Liver (tissue), 9 donors: ENCODE measurements around the gene CRACR2B. TPM values are rescaled to one million over a fixed set of nuclear protein-coding genes. Genes with fewer than 3 reads are reported as not detected.

Experiments used
- DNase-seq: peaks from one replicate; pipeline ENCODE4 v3.0.0-alpha.2; 2017; ENCODE audit warnings: low spot score
- H3K27ac ChIP-seq, 2 donors: one replicate each; pipeline ENCODE4 v1.7.0; 2013; ENCODE audit warnings: inconsistent platforms in 2 of 2, low read length in 2 of 2, control low read depth in 1 of 2, low read depth in 1 of 2, mild to moderate bottlenecking in 1 of 2
- H3K27me3 ChIP-seq, 4 donors: one replicate each; pipeline versions ENCODE4 v1.6.1 to v1.7.0; 2013; ENCODE audit warnings: low read length in 3 of 4, inconsistent platforms in 1 of 4, mild to moderate bottlenecking in 1 of 4, moderate library complexity in 1 of 4; ENCODE audit not compliant: control insufficient read depth in 4 of 4, insufficient read depth in 4 of 4
- H3K36me3 ChIP-seq, 4 donors: one replicate each; pipeline versions ENCODE4 v1.6.1 to v1.7.0; 2013; ENCODE audit warnings: low read length in 3 of 4, mild to moderate bottlenecking in 3 of 4, low read depth in 1 of 4, moderate library complexity in 1 of 4; ENCODE audit not compliant: control insufficient read depth in 4 of 4, insufficient read depth in 3 of 4
- H3K4me1 ChIP-seq, 4 donors: one replicate each; pipeline versions ENCODE4 v1.6.1 to v1.7.0; 2013; ENCODE audit warnings: low read length in 3 of 4, mild to moderate bottlenecking in 3 of 4, moderate library complexity in 1 of 4; ENCODE audit not compliant: control insufficient read depth in 4 of 4, insufficient read depth in 4 of 4
- H3K4me3 ChIP-seq, 3 donors: one replicate each; pipeline versions ENCODE4 v1.6.1 to v1.7.0; 2013; ENCODE audit warnings: low read length in 3 of 3, control low read depth in 1 of 3, low read depth in 1 of 3, mild to moderate bottlenecking in 1 of 3
- H3K9ac ChIP-seq, 2 donors: one replicate each; pipeline ENCODE4 v1.7.0; 2013; ENCODE audit warnings: low read length in 2 of 2, mild to moderate bottlenecking in 2 of 2, moderate library complexity in 2 of 2, control low read depth in 1 of 2, low read depth in 1 of 2
- H3K9me3 ChIP-seq, 4 donors: one replicate each; pipeline versions ENCODE4 v1.6.1 to v1.7.0; 2013; ENCODE audit warnings: low read length in 3 of 4; ENCODE audit not compliant: control insufficient read depth in 4 of 4
- EGR1 ChIP-seq, 2 donors: IDR thresholded peaks; 2 replicates each; pipeline ENCODE4 v1.6.1; 2016 to 2018; ENCODE audit warnings: antibody characterized with exemption in 2 of 2, low read depth in 2 of 2
- FOXA1 ChIP-seq: IDR thresholded peaks from 2 replicates; pipeline ENCODE4 v1.6.1; 2016; ENCODE audit warnings: antibody characterized with exemption
- FOXA2 ChIP-seq: IDR thresholded peaks from 2 replicates; pipeline ENCODE4 v1.6.1; 2016; ENCODE audit warnings: antibody characterized with exemption
- GABPA ChIP-seq, 2 donors: IDR thresholded peaks in 1 of 2; conservative IDR thresholded peaks in 1 of 2; 2 replicates each; pipeline ENCODE4 v1.6.1; 2016; ENCODE audit warnings: antibody characterized with exemption in 2 of 2, mild to moderate bottlenecking in 1 of 2, moderate library complexity in 1 of 2
- HNF4A ChIP-seq, 2 donors: conservative IDR thresholded peaks; 2 replicates each; pipeline ENCODE4 v1.6.1; 2016; ENCODE audit warnings: antibody characterized with exemption in 2 of 2, mild to moderate bottlenecking in 2 of 2
- HNF4G ChIP-seq: IDR thresholded peaks from 2 replicates; pipeline ENCODE4 v1.6.1; 2016; ENCODE audit warnings: antibody characterized with exemption
- JUND ChIP-seq, 2 donors: IDR thresholded peaks; 2 replicates each; pipeline ENCODE4 v1.6.1; 2016; ENCODE audit warnings: antibody characterized with exemption in 2 of 2
- NR2F2 ChIP-seq: IDR thresholded peaks from 2 replicates; pipeline ENCODE4 v1.6.1; 2016; ENCODE audit warnings: antibody characterized with exemption
- RAD21 ChIP-seq, 2 donors: IDR thresholded peaks; 2 replicates each; pipeline ENCODE4 v1.6.1; 2016; ENCODE audit warnings: antibody characterized with exemption in 2 of 2, mild to moderate bottlenecking in 2 of 2
- REST ChIP-seq: IDR thresholded peaks from 2 replicates; pipeline ENCODE4 v1.6.1; 2016; ENCODE audit warnings: antibody characterized with exemption, mild to moderate bottlenecking
- RXRA ChIP-seq, 2 donors: IDR thresholded peaks; 2 replicates each; pipeline ENCODE4 v1.6.1; 2017 to 2018; ENCODE audit warnings: antibody characterized with exemption in 2 of 2, mild to moderate bottlenecking in 1 of 2
- SP1 ChIP-seq: IDR thresholded peaks from 2 replicates; pipeline ENCODE4 v1.6.1; 2018; ENCODE audit warnings: antibody characterized with exemption, mild to moderate bottlenecking
- TAF1 ChIP-seq: conservative IDR thresholded peaks from 2 replicates; pipeline ENCODE4 v1.6.1; 2016; ENCODE audit warnings: antibody characterized with exemption, mild to moderate bottlenecking
- YY1 ChIP-seq: IDR thresholded peaks from 2 replicates; pipeline ENCODE4 v1.6.1; 2016; ENCODE audit warnings: antibody characterized with exemption, mild to moderate bottlenecking
- ZBTB33 ChIP-seq: IDR thresholded peaks from 2 replicates; pipeline ENCODE4 v1.6.1; 2016; ENCODE audit warnings: antibody characterized with exemption
- WGBS: extraction: QIAGEN DNeasy Blood & Tissue Kit; methylation state at CpG from one replicate; pipeline ENCODE4 v1.1.7; 2013; 5-methylcytosine and 5-hydroxymethylcytosine counted together
- polyA plus RNA-seq, 2 donors: library from polyadenylated mRNA; stranded (reverse) in 1 of 2; unstranded in 1 of 2; fragments of 200-250 nt in 1 of 2; fragments of >200 nt in 1 of 2; fragmentation: Nextera tagmentation in 1 of 2; extraction: Ambion mirVana in 1 of 2; gene quantifications; one replicate each; pipeline versions ENCODE4 v1.2.1 to v1.2.3, GENCODE V29; 2013 to 2015
- total RNA-seq, 2 donors: library from RNA; depleted of rRNA; stranded (reverse); fragments of >200 nt; gene quantifications; one replicate each; pipeline ENCODE4 v1.2.3, GENCODE V29; 2014
- TF ChIP-seq, protein P1 (sequence below): fragments of 150-350 bp; IDR thresholded peaks from 2 replicates; pipeline ENCODE4 v1.5.1; 2017; ENCODE audit warnings: improper control_type of control experiment, low read depth, low read length; ENCODE audit not compliant: missing input control
- TF ChIP-seq, protein P2 (sequence below): IDR thresholded peaks from 2 replicates; pipeline ENCODE4 v1.6.1; 2016; ENCODE audit warnings: antibody characterized with exemption
- TF ChIP-seq, protein P3 (sequence below): IDR thresholded peaks from 2 replicates; pipeline ENCODE4 v1.6.1; 2016; ENCODE audit warnings: antibody characterized with exemption
- donor health status: healthy.
- donor health status: healthy.
- donor health status: healthy.
- donor health status: healthy.
- donor health status: healthy.

CRACR2B gene
- total and polyA plus RNA-seq, 4 donors, result 0.14 to 2.9 (median 2.2) TPM

DNA sequence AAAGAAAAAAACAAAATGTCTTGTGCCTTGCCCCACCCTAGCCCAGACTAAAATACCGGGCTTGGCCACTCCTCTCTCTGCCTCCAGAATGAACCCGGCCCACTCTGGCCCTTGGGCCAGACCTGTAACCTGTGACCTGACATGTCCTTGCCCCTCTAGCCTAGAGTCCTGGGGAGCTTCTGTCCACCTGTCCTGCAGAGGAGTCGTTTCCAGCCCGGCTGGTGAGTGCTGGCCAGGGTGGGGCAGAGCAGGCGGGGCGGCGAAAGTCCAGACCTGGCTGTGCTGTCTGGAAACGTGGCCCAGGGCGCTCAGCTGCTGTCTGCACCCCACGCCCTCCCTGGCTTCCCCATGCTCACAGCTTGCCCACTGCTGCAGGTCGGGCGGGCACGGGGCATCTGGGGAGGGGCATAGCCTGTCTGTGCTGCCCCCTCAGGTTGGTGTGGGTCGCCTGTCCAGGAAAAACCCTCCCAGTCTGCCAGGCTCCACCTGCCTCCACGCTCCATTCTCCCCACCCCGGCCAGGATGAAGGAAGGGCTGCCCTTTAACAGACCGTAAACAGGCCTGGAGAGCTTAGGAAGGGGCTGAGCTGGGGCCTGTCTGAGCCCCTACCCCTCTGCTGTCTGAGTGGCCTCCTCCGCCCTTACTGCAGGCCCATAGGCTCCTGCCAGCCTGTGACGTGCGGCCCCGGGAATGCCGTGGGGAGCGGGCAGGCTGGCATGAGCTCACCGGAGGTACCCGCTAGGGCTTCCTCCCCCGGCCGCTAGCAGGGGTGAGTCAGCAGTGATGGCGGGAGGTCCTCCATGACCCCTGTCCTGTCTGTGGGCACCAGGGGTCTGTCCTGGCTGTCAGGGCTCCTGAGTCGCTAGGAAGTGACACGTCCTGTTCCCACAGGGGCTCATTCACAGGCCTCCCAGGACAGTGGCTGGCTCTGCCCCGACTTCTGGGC lies 6.9 kb downstream of the CRACR2B start:
- Histone ChIP-seq H3K4me1 (peaks cover 34 to 67% (median 48%) of the 10 kb centered on the region in 4 donors), H3K27ac (peak overlapping the region; percentile 90 to 99), H3K9ac (peak overlapping the region in 1 of 2 donors; percentile 14), H3K9me3 (no peaks in the 10 kb centered on the region), H3K4me3 (peak overlapping the region in 2 of 3 donors; percentile 28 to 85), H3K27me3 (no peaks in the 10 kb centered on the region), H3K36me3 (peaks cover under 1 to 23% (median 10%) of the 10 kb centered on the region in 4 donors)
- TF ChIP-seq HNF4G (peak; percentile 34), ZBTB33 (no peak), YY1 (peak; percentile 4), SP1 (peak; percentile 64), REST (peak; percentile 56), EGR1 (IDR thresholded peaks at IDR 0.05; ENCODE audit: low read depth in 2 of 2) (peak in 1 of 2 donors; percentile 49), NR2F2 (peak; percentile 77), RXRA (IDR thresholded peaks at IDR 0.05) (peak; percentile 79 to 93), HNF4A (conservative IDR thresholded peaks at IDR 0.05) (peak; percentile 83 to 94), RAD21 (IDR thresholded peaks at IDR 0.05) (no peak), JUND (IDR thresholded peaks at IDR 0.05) (peak; percentile 30 to 45), FOXA2 (no peak), TAF1 (no peak), FOXA1 (no peak), GABPA (IDR thresholded peaks at IDR 0.05 in 1 of 2, conservative IDR thresholded peaks at IDR 0.05 in 1 of 2) (no peak)
- TF ChIP-seq, protein P1, sequence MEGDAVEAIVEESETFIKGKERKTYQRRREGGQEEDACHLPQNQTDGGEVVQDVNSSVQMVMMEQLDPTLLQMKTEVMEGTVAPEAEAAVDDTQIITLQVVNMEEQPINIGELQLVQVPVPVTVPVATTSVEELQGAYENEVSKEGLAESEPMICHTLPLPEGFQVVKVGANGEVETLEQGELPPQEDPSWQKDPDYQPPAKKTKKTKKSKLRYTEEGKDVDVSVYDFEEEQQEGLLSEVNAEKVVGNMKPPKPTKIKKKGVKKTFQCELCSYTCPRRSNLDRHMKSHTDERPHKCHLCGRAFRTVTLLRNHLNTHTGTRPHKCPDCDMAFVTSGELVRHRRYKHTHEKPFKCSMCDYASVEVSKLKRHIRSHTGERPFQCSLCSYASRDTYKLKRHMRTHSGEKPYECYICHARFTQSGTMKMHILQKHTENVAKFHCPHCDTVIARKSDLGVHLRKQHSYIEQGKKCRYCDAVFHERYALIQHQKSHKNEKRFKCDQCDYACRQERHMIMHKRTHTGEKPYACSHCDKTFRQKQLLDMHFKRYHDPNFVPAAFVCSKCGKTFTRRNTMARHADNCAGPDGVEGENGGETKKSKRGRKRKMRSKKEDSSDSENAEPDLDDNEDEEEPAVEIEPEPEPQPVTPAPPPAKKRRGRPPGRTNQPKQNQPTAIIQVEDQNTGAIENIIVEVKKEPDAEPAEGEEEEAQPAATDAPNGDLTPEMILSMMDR, result no peak
- TF ChIP-seq, protein P2, sequence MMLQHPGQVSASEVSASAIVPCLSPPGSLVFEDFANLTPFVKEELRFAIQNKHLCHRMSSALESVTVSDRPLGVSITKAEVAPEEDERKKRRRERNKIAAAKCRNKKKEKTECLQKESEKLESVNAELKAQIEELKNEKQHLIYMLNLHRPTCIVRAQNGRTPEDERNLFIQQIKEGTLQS, result no peak
- TF ChIP-seq, protein P3, sequence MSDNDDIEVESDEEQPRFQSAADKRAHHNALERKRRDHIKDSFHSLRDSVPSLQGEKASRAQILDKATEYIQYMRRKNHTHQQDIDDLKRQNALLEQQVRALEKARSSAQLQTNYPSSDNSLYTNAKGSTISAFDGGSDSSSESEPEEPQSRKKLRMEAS, result no peak
- DNase-seq, result no peak
- 21% methylated on average over 31 of the region's 31 CpGs for WGBS
